B cell (primary cell): ENCODE data around the gene RGS6.

Source experiments
- CTCF ChIP-seq: fragments of 200-600 bp; IDR thresholded peaks from one replicate; pipeline ENCODE4 v1.8.0; 2022; ENCODE audit warnings: antibody characterized with exemption, mild to moderate bottlenecking
- EZH2 ChIP-seq: IDR thresholded peaks from 2 replicates; pipeline ENCODE4 v1.6.1; 2012; ENCODE audit warnings: borderline replicate concordance, low read depth, mild to moderate bottlenecking, moderate library complexity, low read length; ENCODE audit not compliant: insufficient read depth, poor library complexity, severe bottlenecking

DNA sequence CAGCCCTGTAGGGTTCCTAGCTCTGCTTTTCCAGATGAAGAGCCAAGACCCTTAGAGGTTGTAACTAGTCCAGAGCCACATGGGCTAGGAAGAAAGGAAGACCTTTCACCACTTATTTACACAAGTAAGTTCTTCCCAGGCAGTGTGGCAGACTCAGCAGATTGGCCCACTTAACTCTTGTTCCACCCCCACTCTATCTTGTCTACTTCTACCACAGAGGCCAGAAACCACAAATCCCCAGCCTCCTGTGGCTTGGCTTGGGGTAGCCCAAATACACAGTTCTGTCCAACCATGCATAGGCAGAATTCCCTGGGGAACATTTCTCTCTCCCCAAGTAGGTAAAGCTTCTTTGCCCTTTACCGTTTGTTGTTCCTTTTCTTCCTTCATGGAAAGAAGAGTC lies 383.5 kb downstream of the RGS6 start:
- TF ChIP-seq CTCF = no peak
- TF ChIP-seq EZH2 = no peak
